Measurements from ENCODE around the gene VSIG10.
"Not testable (repeated sequence)": the region's sequence is repeated elsewhere in the genome, so short reads cannot be mapped to it uniquely, and the experiment has no call there.

The VSIG10 gene

GRCh38 chr12:118135788-118136558 lies 32.2 kb upstream of the VSIG10 start, which contains the start of gene PEBP1:
PEBP1 (plus strand) TSS chr12:118136124; CDS start chr12:118136210, 86 bp downstream.
- in situ Hi-C loops (cut with HindIII; ENCODE audit: low pct_ligation_motif_present, low sequenced_read_pairs), result no loop called here
- DNase-seq, result peak; percentile 90
- Histone ChIP-seq H3K27me3 (replicated peaks) (no peaks in the 10 kb centered on the region), H3K36me3 (replicated peaks) (peaks cover 13% of the 10 kb centered on the region), H3K27ac (peak within 1 kb of the TSS; percentile 49), H3K4me3 (ENCODE audit: low read depth, low read length) (peak within 1 kb of the TSS; percentile 87)
- no peak for TF ChIP-seq CTCF (IDR thresholded peaks at IDR 0.05; ENCODE audit: low read depth, low read length, missing control alignments)

GRCh38 chr12:118129436-118129835 lies 25.6 kb upstream of the VSIG10 start:
- H3K27me3 ChIP-seq (replicated peaks); in situ Hi-C loops (cut with HindIII; ENCODE audit: low pct_ligation_motif_present, low sequenced_read_pairs); H3K36me3 ChIP-seq (replicated peaks); DNase-seq; H3K4me3 ChIP-seq (ENCODE audit: low read depth, low read length); H3K27ac ChIP-seq: not testable (repeated sequence)

DNA sequence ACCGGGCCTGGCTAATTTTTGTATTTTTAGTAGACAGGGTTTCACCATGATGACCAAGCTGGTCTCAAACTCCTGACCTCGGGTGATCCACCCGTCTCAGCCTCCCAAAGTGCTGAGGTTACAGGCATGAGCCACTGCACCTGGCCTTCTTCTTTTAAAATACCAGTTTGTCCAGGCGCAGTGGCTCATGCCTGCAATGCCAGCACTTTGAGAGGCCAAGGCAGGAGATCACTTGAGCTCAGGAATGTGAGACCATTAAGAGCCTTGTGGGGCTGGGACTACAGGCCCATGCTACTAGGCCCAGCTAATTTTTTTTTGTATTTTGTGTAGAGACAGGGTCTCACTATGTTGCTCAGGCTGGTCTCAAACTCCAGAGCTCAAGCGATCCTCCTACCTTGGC lies 24.1 kb upstream of the VSIG10 start:
- TF ChIP-seq CTCF (IDR thresholded peaks at IDR 0.05; ENCODE audit: low read depth, low read length, missing control alignments), result no peak

DNA sequence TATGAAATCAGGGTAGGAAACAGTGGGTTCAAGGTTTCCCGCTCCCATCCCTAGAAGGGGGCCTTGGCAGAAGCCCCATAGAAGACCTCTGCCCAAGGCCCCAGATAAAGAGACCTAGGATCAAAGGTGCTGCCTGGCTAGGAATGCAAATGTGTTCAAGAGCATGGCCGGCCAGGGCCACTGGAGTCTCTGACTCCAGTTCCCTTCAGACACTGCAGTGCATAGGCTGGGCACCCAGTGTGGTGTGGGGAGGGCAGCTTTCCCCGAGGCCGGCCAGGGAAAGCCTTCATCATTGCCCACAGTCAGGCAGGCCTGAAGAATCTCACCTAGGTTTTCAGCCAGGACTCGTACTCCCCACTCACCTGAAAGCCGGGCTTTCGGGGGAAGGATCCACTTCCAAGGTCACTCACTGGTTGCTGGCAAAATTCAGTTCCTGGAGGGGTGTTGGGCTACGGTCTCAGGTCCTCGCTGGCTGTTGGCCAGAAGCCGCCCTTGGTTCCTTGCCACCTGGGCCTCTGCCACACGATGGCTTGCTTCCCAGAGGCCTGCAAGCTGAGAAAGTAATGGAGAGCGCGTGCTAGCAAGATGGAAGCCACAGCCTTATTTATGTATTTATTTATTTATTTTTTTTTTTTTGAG lies 22.4 kb upstream of the VSIG10 start:
- Histone ChIP-seq H3K27ac (no peak overlapping the region), H3K36me3 (replicated peaks) (no peaks in the 10 kb centered on the region), H3K4me3 (ENCODE audit: low read depth, low read length) (no peak overlapping the region), H3K27me3 (replicated peaks) (no peaks in the 10 kb centered on the region)
- in situ Hi-C loops (cut with HindIII; ENCODE audit: low pct_ligation_motif_present, low sequenced_read_pairs), result no loop called here
- DNase-seq, result no peak
- TF ChIP-seq CTCF (IDR thresholded peaks at IDR 0.05; ENCODE audit: low read depth, low read length, missing control alignments), result no peak

More for the DNA sequence above, 24.1 kb upstream of the VSIG10 start:
- H3K27ac ChIP-seq, result no peak overlapping the region
- no peaks in the 10 kb centered on the region for H3K27me3 ChIP-seq (replicated peaks)
- no peak overlapping the region for H3K4me3 ChIP-seq (ENCODE audit: low read depth, low read length)
- no peaks in the 10 kb centered on the region for H3K36me3 ChIP-seq (replicated peaks)
- in situ Hi-C loops (cut with HindIII; ENCODE audit: low pct_ligation_motif_present, low sequenced_read_pairs), result no loop called here
- no peak for DNase-seq

DNA sequence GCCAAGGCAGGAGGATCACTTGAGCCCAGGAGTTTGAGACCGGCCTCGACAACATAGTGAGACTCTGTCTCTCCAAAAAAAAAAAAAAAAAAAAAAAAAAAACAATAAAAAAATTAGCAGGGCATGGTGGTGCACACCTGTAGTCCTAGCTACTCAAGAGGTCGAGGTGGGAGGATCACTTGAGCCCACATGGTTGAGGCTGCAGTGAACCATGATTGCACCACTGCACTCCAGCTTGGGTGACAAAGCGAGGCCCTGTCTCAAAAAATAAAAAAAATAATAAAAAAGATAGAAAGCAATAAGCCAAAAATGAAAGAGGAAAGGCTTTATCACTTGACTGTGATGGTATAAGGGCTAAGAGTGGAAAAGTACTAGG lies 21.9 kb upstream of the VSIG10 start:
- in situ Hi-C loops (cut with HindIII; ENCODE audit: low pct_ligation_motif_present, low sequenced_read_pairs), result no loop called here
- no peak overlapping the region for H3K4me3 ChIP-seq (ENCODE audit: low read depth, low read length)

More for the DNA sequence above, 21.9 kb upstream of the VSIG10 start:
- no peak for TF ChIP-seq CTCF (IDR thresholded peaks at IDR 0.05; ENCODE audit: low read depth, low read length, missing control alignments)
- no peak overlapping the region for H3K27ac ChIP-seq
- no peaks in the 10 kb centered on the region for H3K36me3 ChIP-seq (replicated peaks)
- H3K27me3 ChIP-seq (replicated peaks), result no peaks in the 10 kb centered on the region
- DNase-seq, result no peak

Data from brain microvascular endothelial cell (primary cell).